NOMO-1 treated with dmso at 0.1 percent for 144 hours (cell line): ENCODE data around the gene ST6GALNAC2.
"Not testable (repeated sequence)": the region's sequence is repeated elsewhere in the genome, so short reads cannot be mapped to it uniquely, and the experiment has no call there.

Experiments used
- DNase-seq: peaks from one replicate; lab custom pipeline; 2025; ENCODE audit not compliant: unreplicated experiment; lab: John Stamatoyannopoulos, UW

ST6GALNAC2 gene

GRCh38 chr17:76528528-76529223 lies 57.0 kb downstream of the ST6GALNAC2 start:
- DNase-seq = no peak

GRCh38 chr17:76528156-76528527 lies 57.5 kb downstream of the ST6GALNAC2 start:
- no peak for DNase-seq

GRCh38 chr17:76527430-76528111 lies 58.1 kb downstream of the ST6GALNAC2 start:
- DNase-seq = no peak

- not testable (repeated sequence) for DNase-seq
Measured at GRCh38 chr17:76527016-76527415, 58.6 kb downstream of the ST6GALNAC2 start.

- not testable (repeated sequence) for DNase-seq
Measured at GRCh38 chr17:76525513-76525833, 60.2 kb downstream of the ST6GALNAC2 start.

- DNase-seq = no peak
Measured at GRCh38 chr17:76524598-76525512, 60.8 kb downstream of the ST6GALNAC2 start.

- DNase-seq = peak; percentile 57
Measured at GRCh38 chr17:76523084-76524037, 62.3 kb downstream of the ST6GALNAC2 start.

GRCh38 chr17:76521683-76522082 lies 64.0 kb downstream of the ST6GALNAC2 start:
- DNase-seq = not testable (repeated sequence)

- DNase-seq = no peak
Measured at GRCh38 chr17:76521262-76521661, 64.4 kb downstream of the ST6GALNAC2 start.

GRCh38 chr17:76519048-76519966 lies 66.4 kb downstream of the ST6GALNAC2 start:
- no peak for DNase-seq

GRCh38 chr17:76517638-76518038 lies 68.0 kb downstream of the ST6GALNAC2 start:
- no peak for DNase-seq
